GM12801 (cell line): ENCODE data around the gene GPR82.

Experiments
- TF ChIP-seq, protein P1 (sequence below): IDR thresholded peaks from one replicate; pipeline ENCODE4 v1.5.1; 2011; ENCODE audit warnings: control low read depth; ENCODE audit not compliant: insufficient read length; ENCODE audit errors: extremely low read depth

Gene GPR82

DNA sequence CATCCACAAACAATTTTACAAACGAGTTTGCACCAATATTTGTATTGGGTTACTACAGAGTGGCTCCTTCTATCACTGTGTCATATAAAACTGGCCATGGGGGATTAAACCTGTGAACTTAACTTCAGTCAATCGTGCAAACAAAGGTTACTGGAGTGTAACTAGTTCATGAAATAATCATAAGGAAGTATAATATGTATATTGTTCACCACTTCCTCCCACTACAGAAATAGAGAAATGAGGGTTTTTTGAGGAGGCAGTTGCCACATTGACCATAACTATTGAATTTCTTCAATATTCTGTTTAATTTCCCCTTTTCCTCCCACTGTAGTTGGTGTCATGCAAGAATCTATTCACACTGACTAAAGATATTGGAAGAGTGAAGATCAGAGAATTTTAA lies at the start of gene GPR82:
GPR82 (plus strand) TSS at position 356 of the 400 bp plus-strand sequence. CDS start 2,846 bp downstream, outside the sequence.
- TF ChIP-seq, protein P1, sequence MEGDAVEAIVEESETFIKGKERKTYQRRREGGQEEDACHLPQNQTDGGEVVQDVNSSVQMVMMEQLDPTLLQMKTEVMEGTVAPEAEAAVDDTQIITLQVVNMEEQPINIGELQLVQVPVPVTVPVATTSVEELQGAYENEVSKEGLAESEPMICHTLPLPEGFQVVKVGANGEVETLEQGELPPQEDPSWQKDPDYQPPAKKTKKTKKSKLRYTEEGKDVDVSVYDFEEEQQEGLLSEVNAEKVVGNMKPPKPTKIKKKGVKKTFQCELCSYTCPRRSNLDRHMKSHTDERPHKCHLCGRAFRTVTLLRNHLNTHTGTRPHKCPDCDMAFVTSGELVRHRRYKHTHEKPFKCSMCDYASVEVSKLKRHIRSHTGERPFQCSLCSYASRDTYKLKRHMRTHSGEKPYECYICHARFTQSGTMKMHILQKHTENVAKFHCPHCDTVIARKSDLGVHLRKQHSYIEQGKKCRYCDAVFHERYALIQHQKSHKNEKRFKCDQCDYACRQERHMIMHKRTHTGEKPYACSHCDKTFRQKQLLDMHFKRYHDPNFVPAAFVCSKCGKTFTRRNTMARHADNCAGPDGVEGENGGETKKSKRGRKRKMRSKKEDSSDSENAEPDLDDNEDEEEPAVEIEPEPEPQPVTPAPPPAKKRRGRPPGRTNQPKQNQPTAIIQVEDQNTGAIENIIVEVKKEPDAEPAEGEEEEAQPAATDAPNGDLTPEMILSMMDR = no peak

GRCh38 chrX:41677183-41678060 lies 46.6 kb upstream of the GPR82 start:
- TF ChIP-seq, protein P1 = no peak

- TF ChIP-seq, protein P1 = no peak
These were observed 39.8 kb upstream of the GPR82 start for GRCh38 chrX:41684138-41684537.

- TF ChIP-seq, protein P1 = no peak
These were observed 39.0 kb upstream of the GPR82 start for GRCh38 chrX:41684940-41685339.

DNA sequence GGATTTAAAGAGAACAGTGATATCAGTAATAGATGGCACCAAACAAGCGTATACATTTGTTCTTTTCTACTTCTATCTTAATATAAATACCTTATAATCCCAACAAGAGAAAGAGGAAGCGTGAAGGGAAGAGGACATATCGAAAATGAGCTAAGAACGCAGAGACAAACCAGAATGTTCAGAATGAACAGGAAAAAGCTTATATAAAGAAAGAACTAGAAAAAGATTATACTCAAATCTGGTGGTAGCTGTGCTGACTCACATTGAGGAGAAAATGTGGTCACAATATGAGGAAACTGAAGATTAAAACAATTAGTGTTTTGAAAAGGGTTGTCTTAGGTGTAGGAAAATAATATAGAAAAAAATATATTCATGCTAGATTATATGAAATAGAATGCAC lies 37.2 kb upstream of the GPR82 start:
- TF ChIP-seq, protein P1 = no peak

- TF ChIP-seq, protein P1 = no peak
These were observed 35.8 kb upstream of the GPR82 start for GRCh38 chrX:41688156-41688555.

- TF ChIP-seq, protein P1 = no peak
These were observed 35.1 kb upstream of the GPR82 start, which contains the start of gene GPR34 for GRCh38 chrX:41688835-41689234. TSS of gene GPR34 (plus strand) at chrX:41688973. CDS start at chrX:41695634, 6,661 bp downstream.
